HG03575 (cell line): Measurements from ENCODE around the gene HERPUD2.
"Not testable (repeated sequence)": the region's sequence is repeated elsewhere in the genome, so short reads cannot be mapped to it uniquely, and the experiment has no call there.

ENCODE experiments used
- ATAC-seq: cut with Tn5 transposase; IDR thresholded peaks from one replicate; pipeline ENCODE4 v1.9.1; 2021; ENCODE audit not compliant: unreplicated experiment, insufficient number of reproducible peaks, low FRiP score; ENCODE audit errors: extremely low read depth

HERPUD2 gene

GRCh38 chr7:35690614-35691013, 4.3 kb downstream of the HERPUD2 start:
- ATAC-seq = not testable (repeated sequence)

DNA sequence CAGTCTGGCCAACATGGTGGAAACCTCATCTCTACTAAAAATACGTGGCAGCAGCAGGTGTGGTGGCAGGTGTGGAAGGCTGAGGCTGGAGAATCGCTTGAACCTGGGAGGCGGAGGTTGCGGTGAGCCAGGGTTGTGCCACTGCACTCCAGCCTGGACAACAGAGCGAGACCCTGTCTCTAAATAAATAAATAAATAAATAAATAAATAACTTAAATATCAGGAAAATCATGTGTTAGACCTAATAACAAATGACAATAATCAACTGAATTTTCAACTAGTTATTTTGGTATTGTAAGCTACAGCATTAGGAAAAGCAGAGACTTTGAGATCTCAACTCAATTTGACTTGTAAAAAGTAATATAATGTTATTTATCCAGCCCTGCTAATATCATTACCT, 9.2 kb downstream of the HERPUD2 start:
- ATAC-seq = no peak

DNA sequence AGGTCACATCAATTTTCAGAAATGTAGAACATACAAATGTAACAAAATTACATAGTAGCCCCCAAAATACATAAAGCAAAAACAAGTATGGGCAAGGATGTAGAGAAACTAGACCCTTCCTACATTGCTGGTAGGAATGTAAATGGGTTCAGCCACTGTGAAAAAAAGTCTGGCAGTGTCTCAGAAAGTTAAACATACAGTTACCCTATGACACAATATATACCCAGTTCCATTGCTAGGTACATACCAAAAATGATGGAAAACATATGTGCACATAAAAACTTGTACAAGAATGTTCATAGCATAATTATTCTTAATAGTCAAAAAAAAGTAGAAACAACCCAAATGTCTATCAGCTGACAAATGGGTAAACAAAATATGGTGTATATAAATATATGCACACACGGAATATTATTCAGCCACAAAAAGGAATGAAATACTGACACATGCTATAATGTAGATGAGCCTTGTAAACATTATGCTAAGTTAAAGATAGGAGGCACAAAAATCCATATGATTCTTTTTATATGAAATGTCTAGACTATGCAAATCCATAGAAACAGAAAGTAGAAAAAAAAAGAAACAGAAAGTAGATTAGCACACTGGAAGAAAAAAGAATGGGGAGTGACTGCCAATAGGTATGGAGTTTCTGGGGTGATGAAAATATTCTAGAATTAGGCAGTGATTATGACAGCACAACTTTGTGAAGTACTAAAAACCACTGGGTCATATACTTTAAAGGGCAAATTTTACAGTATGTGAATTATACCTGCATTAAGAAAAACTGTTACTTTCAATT, 13.5 kb downstream of the HERPUD2 start:
- no peak for ATAC-seq

DNA sequence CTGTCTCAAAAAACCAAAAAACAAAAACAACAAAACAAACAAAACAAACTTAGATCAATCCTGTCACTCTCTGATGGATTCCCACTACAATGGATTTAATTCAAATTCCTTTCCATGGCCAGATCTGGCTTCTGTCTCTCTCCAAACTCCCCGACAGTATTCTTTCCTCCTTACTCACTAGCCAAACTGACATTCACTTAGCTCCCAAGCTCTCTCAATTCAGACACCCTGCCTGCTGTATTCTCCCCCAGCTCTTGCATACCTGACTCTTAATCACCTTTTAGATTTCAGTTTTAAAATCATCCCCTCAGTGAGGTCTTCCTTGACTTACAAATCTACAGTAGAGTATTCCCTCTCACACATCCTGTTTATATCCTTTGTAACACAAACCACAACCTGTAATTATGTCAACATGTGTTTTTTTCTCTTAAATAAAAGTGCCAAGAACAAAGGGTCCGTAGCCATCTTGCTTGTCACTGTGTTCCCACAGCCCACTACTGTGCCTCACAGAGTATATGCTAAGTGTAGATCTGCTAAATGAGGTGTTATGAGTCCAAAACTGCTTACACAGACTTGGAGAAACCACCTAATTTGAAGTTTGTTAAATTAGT, 14.4 kb downstream of the HERPUD2 start:
- ATAC-seq = no peak

- no peak for ATAC-seq
These were observed 17.2 kb downstream of the HERPUD2 start for GRCh38 chr7:35677582-35678356.

GRCh38 chr7:35676211-35676610, 18.7 kb downstream of the HERPUD2 start:
- no peak for ATAC-seq

- no peak for ATAC-seq
These were observed 23.9 kb downstream of the HERPUD2 start for GRCh38 chr7:35670856-35671569.

DNA sequence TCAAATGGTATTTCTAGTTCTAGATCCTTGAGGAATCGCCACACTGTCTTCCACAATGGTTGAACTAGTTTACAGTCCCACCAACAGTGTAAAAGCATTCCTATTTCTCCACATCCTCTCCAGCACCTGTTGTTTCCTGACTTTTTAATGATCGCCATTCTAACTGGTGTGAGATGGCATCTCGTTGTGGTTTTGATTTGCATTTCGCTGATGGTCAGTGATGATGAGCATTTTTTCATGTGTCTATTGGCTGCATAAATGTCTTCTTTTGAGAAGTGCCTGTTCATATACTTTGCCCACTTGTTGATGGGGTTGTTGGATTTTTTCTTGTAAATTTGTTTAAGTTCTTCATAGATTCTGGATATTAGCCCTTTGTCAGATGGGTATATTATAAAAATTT, 34.5 kb downstream of the HERPUD2 start:
- ATAC-seq = not testable (repeated sequence)

DNA sequence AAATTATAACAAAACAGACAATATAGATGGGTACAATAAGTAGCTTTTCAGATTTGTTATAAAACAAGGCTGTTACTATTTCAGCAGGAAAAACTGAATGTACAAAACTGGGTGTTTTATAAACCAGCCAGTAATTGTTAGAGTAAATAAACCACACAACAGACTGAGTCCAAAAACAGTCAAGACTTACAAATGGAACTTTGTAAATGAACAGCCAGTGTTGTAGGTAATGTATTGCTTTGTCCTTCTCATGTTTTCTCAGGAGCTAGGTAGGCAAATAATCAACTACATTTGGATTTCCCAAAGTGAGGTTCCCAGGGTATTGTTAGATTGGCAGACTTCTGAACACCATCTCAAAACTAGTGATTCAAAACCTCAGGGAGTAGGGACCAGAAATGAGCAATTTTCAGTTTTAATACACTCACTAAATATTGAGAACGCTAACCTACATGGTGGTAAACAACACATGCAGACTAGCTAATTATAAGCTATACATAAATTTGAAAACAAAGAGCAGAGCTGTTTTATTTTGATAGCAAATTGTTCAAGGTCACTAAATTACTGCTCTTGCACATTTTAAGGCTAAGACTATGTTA, 36.2 kb downstream of the HERPUD2 start:
- ATAC-seq = no peak

- ATAC-seq = no peak
These were observed 37.8 kb downstream of the HERPUD2 start for GRCh38 chr7:35657125-35657524.

DNA sequence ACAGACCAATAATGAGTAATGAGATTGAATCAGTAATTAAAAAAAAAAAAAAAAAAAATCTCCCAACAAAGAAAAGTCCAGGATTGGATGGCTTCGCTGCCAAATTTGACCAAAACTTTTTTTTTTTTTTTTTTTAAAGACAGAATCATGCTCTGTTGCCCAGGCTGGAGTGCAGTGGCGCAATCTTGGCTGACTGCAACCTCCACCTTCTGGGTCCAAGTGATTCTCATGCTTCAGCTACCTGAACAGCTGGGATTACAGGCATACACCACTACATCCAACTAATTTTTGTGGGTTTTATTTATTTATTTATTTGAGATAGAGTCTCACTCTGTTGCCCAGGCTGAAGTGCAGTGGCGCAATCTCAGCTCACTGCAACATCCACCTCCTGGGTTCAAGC, 40.4 kb downstream of the HERPUD2 start:
- not testable (repeated sequence) for ATAC-seq

DNA sequence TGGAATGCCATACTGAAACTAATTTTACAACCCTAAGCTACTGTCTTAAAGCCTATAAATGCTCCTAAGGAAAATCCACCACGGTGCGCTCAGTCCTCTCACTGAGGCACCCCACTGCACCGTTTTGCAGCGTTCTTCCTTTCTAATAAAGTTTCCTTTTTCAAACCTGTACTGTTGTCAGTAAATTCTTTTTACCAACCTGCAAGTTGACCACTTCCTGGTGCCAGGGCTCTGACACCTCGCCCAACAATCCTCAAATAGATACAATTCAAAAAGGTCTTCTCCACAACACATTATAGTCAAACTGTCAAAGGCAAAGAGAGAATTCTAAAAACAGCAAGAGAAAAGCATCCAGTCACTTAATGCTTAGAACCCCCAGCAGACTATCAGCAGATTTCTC, 42.8 kb downstream of the HERPUD2 start:
- ATAC-seq = no peak

- ATAC-seq = no peak
These were observed 44.2 kb downstream of the HERPUD2 start for GRCh38 chr7:35650751-35651150.

GRCh38 chr7:35649711-35650110, 45.2 kb downstream of the HERPUD2 start:
- no peak for ATAC-seq

DNA sequence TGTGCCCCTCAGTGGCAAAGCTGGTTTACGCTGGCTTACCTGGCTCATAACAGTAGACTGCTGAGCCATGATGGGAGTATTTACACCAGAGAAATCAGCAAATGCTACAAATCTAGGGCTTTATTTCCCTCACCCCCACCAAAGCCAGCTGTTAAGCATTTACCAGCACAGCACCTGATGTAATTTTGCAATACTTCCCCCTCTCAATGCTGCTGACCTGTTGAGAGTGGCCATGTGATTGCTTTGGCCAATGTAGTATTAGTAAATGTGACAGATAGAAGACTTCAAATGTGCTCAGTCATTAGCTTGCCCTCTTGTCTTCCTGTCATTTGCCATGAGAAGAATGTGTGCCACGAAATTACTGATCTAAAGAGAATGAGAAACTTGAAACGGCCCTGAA, 46.6 kb downstream of the HERPUD2 start:
- ATAC-seq = no peak

- no peak for ATAC-seq
These were observed 47.8 kb downstream of the HERPUD2 start for GRCh38 chr7:35647171-35647574.

DNA sequence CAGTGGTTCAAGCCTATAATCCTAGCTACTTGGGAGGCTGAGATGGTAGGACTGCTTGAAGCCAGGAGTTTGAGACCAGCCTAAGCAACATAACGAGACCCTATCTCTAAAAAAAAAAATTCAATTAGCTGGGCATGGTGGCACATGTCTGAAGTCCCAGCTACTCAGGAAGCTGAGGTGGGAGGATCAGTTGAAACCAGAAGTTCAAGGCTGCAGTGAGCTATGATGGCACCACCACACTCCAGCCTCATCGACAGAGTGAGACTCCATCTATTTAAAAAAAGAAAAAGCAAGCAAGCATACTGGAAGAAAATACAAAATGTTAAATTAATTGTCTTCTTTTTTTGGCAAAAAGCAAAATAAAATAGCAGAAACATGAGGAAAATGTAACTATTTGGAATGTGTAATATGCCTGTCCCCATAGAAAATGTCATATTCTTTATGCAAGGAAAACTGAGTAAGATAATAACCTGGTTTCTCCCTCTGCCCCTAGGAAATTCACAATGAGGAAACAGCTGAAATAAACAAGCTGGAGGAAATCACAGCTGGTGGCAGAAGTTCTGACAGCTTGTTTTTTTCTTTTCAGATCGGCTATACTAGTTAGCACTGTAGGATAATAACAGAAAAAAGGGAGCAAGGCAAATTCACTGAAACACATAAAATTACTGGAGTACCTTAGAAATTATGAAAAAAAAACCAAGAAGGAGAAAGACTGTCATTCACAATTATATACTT, 48.5 kb downstream of the HERPUD2 start:
- ATAC-seq = no peak

DNA sequence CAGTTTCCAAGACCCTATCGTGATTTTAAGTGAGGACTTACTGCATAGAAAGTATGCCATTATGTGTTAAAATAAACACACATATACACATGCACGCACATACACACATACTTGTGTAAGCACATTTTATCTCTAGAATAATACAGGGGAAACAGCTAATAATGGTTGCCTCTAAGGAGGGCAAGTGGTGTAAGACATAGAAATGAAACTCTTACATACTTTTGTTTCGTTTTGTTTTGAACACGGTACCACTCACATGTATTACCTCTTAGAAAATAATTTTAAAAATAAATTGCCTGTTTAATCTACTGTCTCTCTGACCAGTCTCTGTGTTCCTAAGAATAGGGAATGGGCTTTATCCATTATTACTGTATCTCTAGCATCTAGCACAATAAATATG, 49.2 kb downstream of the HERPUD2 start:
- ATAC-seq = no peak
